GM12878 (cell line): ENCODE data around the gene REST. TPM values are rescaled to one million over a fixed set of nuclear protein-coding genes. Genes with fewer than 3 reads are reported as not detected.
A peak's percentile ranks its signal among the peaks of the same experiment; 100 is the strongest.

Source experiments
- BHLHE40 ChIP-seq, 2 experiments: fragments of 450-650 bp in 1 of 2; IDR thresholded peaks; 2 replicates each; pipeline ENCODE4 v1.6.1; 2011 to 2017; ENCODE audit warnings: low read depth in 2 of 2, borderline replicate concordance in 1 of 2, improper control_type of control experiment in 1 of 2, low read length in 1 of 2, mild to moderate bottlenecking in 1 of 2
- BRCA1 ChIP-seq: IDR thresholded peaks from 2 replicates; pipeline ENCODE4 v1.6.1; 2011; ENCODE audit warnings: low read depth, low read length, improper control_type of control experiment
- CREM ChIP-seq: IDR thresholded peaks from 2 replicates; pipeline ENCODE4 v1.6.1; 2014; ENCODE audit warnings: antibody characterized with exemption, low read depth
- HDGF ChIP-seq: fragments of 450-650 bp; IDR thresholded peaks from 2 replicates; pipeline ENCODE4 v1.6.1; 2016; ENCODE audit warnings: antibody characterized with exemption
- PAX5 ChIP-seq: IDR thresholded peaks from 2 replicates; pipeline ENCODE4 v1.6.1; 2011; ENCODE audit warnings: low read depth, low read length, borderline replicate concordance
- RCOR1 ChIP-seq: conservative IDR thresholded peaks from 2 replicates; pipeline ENCODE4 v1.6.1; 2012; ENCODE audit warnings: low read depth, low read length, improper control_type of control experiment
- SP1 ChIP-seq: IDR thresholded peaks from one replicate; pipeline ENCODE4 v1.6.1; 2011; ENCODE audit warnings: low read depth, low read length
- SREBF2 ChIP-seq: IDR thresholded peaks from 2 replicates; pipeline ENCODE4 v1.6.1; 2012; ENCODE audit warnings: mild to moderate bottlenecking, low read length
- SUPT20H ChIP-seq: IDR thresholded peaks from 2 replicates; pipeline ENCODE4 v1.6.1; 2011; ENCODE audit warnings: low read depth, mild to moderate bottlenecking, low read length, moderate library complexity, borderline replicate concordance; ENCODE audit not compliant: control insufficient read depth
- YBX1 ChIP-seq: fragments of 450-650 bp; IDR thresholded peaks from 2 replicates; pipeline ENCODE4 v1.6.1; 2016; ENCODE audit warnings: antibody characterized with exemption
- ZNF384 ChIP-seq: IDR thresholded peaks from 2 replicates; pipeline ENCODE4 v1.6.1; 2012; ENCODE audit warnings: low read depth, mild to moderate bottlenecking, low read length, improper control_type of control experiment, borderline replicate concordance
- polyA plus RNA-seq, 11 experiments: library from polyadenylated mRNA; depleted of rRNA in 4 of 11; unstranded in 6 of 11; stranded (reverse) in 5 of 11; fragments of >200 nt; fragmentation: Nextera tagmentation in 4 of 11; fragmentation: Illumina TruSeq in 1 of 11; extraction: Ambion mirVana in 4 of 11; extraction: Trizol in 1 of 11; gene quantifications; 1 replicate in 1 of 11; 2 replicates in 10 of 11; pipeline versions ENCODE4 v1.2.1 to v1.2.3, GENCODE V29; 2011 to 2016; ENCODE audit warnings: inconsistent platforms in 2 of 11, missing spikeins in 2 of 11, low read depth in 1 of 11
- total RNA-seq, 4 experiments: library from RNA; depleted of rRNA in 3 of 4; stranded (reverse); fragments of >200 nt in 3 of 4; fragmentation: Illumina TruSeq in 1 of 4; extraction: Trizol in 1 of 4; gene quantifications; 2 replicates each; pipeline versions ENCODE4 v1.2.1 to v1.2.3, GENCODE V29; 2013 to 2021
- TF ChIP-seq, protein P1 (sequence below): fragments of 150-350 bp; IDR thresholded peaks from 2 replicates; pipeline ENCODE4 v1.6.1; 2016; ENCODE audit warnings: low read depth, low read length
- TF ChIP-seq, protein P2 (sequence below): IDR thresholded peaks from 2 replicates; pipeline ENCODE4 v1.6.1; 2012; ENCODE audit warnings: improper control_type of control experiment, low read depth, low read length; ENCODE audit not compliant: insufficient replicate concordance
- TF ChIP-seq, protein P3 (sequence below): IDR thresholded peaks from 2 replicates; pipeline ENCODE4 v1.6.1; 2012; ENCODE audit warnings: low read depth, low read length, improper control_type of control experiment
- TF ChIP-seq, protein P4 (sequence below): fragments of 450-650 bp; formaldehyde crosslinking; IDR thresholded peaks from 2 replicates; pipeline ENCODE4 v1.4.0; 2022; ENCODE audit warnings: mild to moderate bottlenecking, moderate library complexity
- TF ChIP-seq, protein P5 (sequence below): IDR thresholded peaks from 2 replicates; pipeline ENCODE4 v1.6.1; 2011; ENCODE audit warnings: low read depth, mild to moderate bottlenecking, low read length, moderate library complexity, borderline replicate concordance; ENCODE audit errors: extremely low read depth

The REST gene
- total and polyA plus RNA-seq, 10 of the 15 experiments (the other 5 are each of a cell fraction or from before 2014, with no cell fraction given): 3.7 to 36.3 (median 20.4) TPM

DNA sequence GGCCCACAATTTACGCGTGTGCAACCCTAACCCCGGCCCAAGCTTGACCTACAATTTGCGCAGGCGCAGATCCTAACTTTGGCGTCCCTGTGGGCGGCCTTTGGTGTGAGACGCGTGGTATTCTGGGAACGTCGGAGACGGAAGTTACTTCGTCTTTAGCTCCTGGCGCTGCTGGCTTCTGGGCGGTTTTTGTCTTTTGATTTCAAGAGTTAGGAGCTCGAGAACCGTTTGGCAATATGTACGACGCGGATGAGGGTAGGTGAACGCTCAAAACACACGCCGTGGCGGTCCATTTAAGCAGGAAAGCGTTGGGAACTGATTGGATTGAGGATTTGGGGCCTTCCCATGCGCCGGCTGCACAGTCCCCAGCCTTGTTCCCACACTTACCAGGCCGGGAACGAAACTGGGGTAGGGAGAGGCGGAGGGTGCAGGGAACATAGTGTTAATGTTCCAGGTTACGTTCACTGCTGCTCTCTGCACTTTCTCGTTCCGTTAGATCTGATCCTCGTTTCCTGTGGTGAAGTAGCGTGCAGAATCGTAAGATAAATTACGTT, 71.1 kb downstream of the REST start, which contains the start of gene POLR2B (continued):
- TF ChIP-seq SREBF2 (no peak), PAX5 (0 out of 2 replicates have a peak, but pooled peaks have one; percentile 16), SP1 (no peak), BHLHE40 (IDR thresholded peaks at IDR 0.05; ENCODE audit: borderline replicate concordance in 1 of 2, low read depth in 2 of 2, low read length in 1 of 2) (peak in 1 of 2 experiments; percentile 45; a peak in 2 of 4 replicates), YBX1 (no peak), CREM (peak; percentile 82), ZNF384 (no peak), SUPT20H (no peak), RCOR1 (no peak), HDGF (0 out of 2 replicates have a peak, but pooled peaks have one; percentile 25), BRCA1 (no peak)
- TF ChIP-seq, protein P1, sequence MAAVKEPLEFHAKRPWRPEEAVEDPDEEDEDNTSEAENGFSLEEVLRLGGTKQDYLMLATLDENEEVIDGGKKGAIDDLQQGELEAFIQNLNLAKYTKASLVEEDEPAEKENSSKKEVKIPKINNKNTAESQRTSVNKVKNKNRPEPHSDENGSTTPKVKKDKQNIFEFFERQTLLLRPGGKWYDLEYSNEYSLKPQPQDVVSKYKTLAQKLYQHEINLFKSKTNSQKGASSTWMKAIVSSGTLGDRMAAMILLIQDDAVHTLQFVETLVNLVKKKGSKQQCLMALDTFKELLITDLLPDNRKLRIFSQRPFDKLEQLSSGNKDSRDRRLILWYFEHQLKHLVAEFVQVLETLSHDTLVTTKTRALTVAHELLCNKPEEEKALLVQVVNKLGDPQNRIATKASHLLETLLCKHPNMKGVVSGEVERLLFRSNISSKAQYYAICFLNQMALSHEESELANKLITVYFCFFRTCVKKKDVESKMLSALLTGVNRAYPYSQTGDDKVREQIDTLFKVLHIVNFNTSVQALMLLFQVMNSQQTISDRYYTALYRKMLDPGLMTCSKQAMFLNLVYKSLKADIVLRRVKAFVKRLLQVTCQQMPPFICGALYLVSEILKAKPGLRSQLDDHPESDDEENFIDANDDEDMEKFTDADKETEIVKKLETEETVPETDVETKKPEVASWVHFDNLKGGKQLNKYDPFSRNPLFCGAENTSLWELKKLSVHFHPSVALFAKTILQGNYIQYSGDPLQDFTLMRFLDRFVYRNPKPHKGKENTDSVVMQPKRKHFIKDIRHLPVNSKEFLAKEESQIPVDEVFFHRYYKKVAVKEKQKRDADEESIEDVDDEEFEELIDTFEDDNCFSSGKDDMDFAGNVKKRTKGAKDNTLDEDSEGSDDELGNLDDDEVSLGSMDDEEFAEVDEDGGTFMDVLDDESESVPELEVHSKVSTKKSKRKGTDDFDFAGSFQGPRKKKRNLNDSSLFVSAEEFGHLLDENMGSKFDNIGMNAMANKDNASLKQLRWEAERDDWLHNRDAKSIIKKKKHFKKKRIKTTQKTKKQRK: no peak
- TF ChIP-seq, protein P2, sequence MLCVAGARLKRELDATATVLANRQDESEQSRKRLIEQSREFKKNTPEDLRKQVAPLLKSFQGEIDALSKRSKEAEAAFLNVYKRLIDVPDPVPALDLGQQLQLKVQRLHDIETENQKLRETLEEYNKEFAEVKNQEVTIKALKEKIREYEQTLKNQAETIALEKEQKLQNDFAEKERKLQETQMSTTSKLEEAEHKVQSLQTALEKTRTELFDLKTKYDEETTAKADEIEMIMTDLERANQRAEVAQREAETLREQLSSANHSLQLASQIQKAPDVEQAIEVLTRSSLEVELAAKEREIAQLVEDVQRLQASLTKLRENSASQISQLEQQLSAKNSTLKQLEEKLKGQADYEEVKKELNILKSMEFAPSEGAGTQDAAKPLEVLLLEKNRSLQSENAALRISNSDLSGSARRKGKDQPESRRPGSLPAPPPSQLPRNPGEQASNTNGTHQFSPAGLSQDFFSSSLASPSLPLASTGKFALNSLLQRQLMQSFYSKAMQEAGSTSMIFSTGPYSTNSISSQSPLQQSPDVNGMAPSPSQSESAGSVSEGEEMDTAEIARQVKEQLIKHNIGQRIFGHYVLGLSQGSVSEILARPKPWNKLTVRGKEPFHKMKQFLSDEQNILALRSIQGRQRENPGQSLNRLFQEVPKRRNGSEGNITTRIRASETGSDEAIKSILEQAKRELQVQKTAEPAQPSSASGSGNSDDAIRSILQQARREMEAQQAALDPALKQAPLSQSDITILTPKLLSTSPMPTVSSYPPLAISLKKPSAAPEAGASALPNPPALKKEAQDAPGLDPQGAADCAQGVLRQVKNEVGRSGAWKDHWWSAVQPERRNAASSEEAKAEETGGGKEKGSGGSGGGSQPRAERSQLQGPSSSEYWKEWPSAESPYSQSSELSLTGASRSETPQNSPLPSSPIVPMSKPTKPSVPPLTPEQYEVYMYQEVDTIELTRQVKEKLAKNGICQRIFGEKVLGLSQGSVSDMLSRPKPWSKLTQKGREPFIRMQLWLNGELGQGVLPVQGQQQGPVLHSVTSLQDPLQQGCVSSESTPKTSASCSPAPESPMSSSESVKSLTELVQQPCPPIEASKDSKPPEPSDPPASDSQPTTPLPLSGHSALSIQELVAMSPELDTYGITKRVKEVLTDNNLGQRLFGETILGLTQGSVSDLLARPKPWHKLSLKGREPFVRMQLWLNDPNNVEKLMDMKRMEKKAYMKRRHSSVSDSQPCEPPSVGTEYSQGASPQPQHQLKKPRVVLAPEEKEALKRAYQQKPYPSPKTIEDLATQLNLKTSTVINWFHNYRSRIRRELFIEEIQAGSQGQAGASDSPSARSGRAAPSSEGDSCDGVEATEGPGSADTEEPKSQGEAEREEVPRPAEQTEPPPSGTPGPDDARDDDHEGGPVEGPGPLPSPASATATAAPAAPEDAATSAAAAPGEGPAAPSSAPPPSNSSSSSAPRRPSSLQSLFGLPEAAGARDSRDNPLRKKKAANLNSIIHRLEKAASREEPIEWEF: no peak
- TF ChIP-seq, protein P3, sequence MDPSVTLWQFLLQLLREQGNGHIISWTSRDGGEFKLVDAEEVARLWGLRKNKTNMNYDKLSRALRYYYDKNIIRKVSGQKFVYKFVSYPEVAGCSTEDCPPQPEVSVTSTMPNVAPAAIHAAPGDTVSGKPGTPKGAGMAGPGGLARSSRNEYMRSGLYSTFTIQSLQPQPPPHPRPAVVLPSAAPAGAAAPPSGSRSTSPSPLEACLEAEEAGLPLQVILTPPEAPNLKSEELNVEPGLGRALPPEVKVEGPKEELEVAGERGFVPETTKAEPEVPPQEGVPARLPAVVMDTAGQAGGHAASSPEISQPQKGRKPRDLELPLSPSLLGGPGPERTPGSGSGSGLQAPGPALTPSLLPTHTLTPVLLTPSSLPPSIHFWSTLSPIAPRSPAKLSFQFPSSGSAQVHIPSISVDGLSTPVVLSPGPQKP: 0 out of 2 replicates have a peak, but pooled peaks have one; percentile 48
- TF ChIP-seq, protein P4, sequence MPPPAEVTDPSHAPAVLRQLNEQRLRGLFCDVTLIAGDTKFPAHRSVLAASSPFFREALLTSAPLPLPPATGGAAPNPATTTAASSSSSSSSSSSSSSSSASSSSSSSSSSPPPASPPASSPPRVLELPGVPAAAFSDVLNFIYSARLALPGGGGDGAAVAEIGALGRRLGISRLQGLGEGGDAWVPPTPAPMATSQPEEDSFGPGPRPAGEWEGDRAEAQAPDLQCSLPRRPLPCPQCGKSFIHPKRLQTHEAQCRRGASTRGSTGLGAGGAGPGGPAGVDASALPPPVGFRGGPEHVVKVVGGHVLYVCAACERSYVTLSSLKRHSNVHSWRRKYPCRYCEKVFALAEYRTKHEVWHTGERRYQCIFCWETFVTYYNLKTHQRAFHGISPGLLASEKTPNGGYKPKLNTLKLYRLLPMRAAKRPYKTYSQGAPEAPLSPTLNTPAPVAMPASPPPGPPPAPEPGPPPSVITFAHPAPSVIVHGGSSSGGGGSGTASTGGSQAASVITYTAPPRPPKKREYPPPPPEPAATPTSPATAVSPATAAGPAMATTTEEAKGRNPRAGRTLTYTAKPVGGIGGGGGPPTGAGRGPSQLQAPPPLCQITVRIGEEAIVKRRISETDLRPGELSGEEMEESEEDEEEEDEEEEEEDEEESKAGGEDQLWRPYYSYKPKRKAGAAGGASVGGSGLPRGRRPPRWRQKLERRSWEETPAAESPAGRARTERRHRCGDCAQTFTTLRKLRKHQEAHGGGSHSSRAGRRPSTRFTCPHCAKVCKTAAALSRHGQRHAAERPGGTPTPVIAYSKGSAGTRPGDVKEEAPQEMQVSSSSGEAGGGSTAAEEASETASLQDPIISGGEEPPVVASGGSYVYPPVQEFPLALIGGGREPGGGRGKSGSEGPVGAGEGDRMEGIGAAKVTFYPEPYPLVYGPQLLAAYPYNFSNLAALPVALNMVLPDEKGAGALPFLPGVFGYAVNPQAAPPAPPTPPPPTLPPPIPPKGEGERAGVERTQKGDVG (CRISPR knock-in tag): no peak
- TF ChIP-seq, protein P5, sequence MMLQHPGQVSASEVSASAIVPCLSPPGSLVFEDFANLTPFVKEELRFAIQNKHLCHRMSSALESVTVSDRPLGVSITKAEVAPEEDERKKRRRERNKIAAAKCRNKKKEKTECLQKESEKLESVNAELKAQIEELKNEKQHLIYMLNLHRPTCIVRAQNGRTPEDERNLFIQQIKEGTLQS: no peak
